CD4-positive, alpha-beta T cell (primary cell): ENCODE results near the gene KIF17. TPM values are rescaled to one million over a fixed set of nuclear protein-coding genes. Genes with fewer than 3 reads are reported as not detected.

Source experiments
- ATAC-seq: fragments of 200-7000 bp; cut with Tn5 transposase; one replicate; pipeline ENCODE4 v1.10.0; 2022; ENCODE audit warnings: mild to moderate bottlenecking; ENCODE audit not compliant: poor library complexity
- CTCF ChIA-PET: fragments of 350-600 bp; sonication (Branson Sonifier 250); formaldehyde crosslinking; loops from one replicate; lab custom pipeline; 2021; ENCODE audit warnings: antibody characterized with exemption, inconsistent platforms; lab: Charles Lee
- POLR2A ChIA-PET: fragments of 350-600 bp; sonication (Branson Sonifier 250); formaldehyde crosslinking; loops from one replicate; lab custom pipeline; 2021; ENCODE audit warnings: antibody characterized with exemption, inconsistent platforms; lab: Charles Lee
- DNase-seq, 14 experiments: peaks; one replicate each; pipeline ENCODE4 v3.0.0-alpha.2; 2013 to 2020; ENCODE audit warnings: mixed read lengths in 2 of 14
- H3K27ac ChIP-seq, 2 donors: one replicate each; pipeline versions ENCODE4 v1.5.1 to v1.7.0; 2013; ENCODE audit warnings: low read length in 2 of 2, low read depth in 1 of 2, mild to moderate bottlenecking in 1 of 2
- H3K27me3 ChIP-seq, 2 experiments: 1 replicate in 1 of 2; 2 replicates in 1 of 2; pipeline versions ENCODE4 v1.6.1 to v1.7.0; 2013; ENCODE audit warnings: low read length in 2 of 2, control low read depth in 1 of 2, mild to moderate bottlenecking in 1 of 2, moderate library complexity in 1 of 2; ENCODE audit not compliant: insufficient read depth in 2 of 2, control insufficient read depth in 1 of 2
- H3K36me3 ChIP-seq: one replicate; pipeline ENCODE4 v1.6.1; 2013; ENCODE audit warnings: low read length, control low read depth; ENCODE audit not compliant: insufficient read depth
- H3K4me1 ChIP-seq: one replicate; pipeline ENCODE4 v1.6.1; 2013; ENCODE audit warnings: low read length, control low read depth; ENCODE audit not compliant: insufficient read depth
- H3K4me3 ChIP-seq: one replicate; pipeline ENCODE4 v1.5.1; 2013; ENCODE audit warnings: mild to moderate bottlenecking, low read length, moderate library complexity
- H3K9me3 ChIP-seq, 2 experiments: 1 replicate in 1 of 2; 2 replicates in 1 of 2; pipeline versions ENCODE4 v1.6.1 to v1.7.0; 2013; ENCODE audit warnings: low read length in 2 of 2, mild to moderate bottlenecking in 2 of 2, control low read depth in 1 of 2, moderate library complexity in 1 of 2; ENCODE audit not compliant: control insufficient read depth in 1 of 2, insufficient read depth in 1 of 2
- H3K27ac Mint-ChIP-seq: one replicate; pipeline ENCODE4 v1.8.0; 2020; ENCODE audit warnings: mixed read lengths
- H3K27me3 Mint-ChIP-seq: one replicate; pipeline ENCODE4 v1.8.0; 2021; ENCODE audit warnings: mixed read lengths
- H3K36me3 Mint-ChIP-seq: one replicate; pipeline ENCODE4 v1.8.0; 2021; ENCODE audit warnings: low read depth, mixed read lengths
- H3K4me1 Mint-ChIP-seq: one replicate; pipeline ENCODE4 v1.8.0; 2021; ENCODE audit warnings: low read depth, mixed read lengths
- H3K4me3 Mint-ChIP-seq: one replicate; pipeline ENCODE4 v1.8.0; 2020; ENCODE audit warnings: mild to moderate bottlenecking, mixed read lengths
- H3K9me3 Mint-ChIP-seq: one replicate; pipeline ENCODE4 v1.8.0; 2020; ENCODE audit warnings: mixed read lengths
- CTCF ChIP-seq: fragments of 200-600 bp; IDR thresholded peaks from one replicate; pipeline ENCODE4 v1.8.0; 2022; ENCODE audit warnings: antibody characterized with exemption, mild to moderate bottlenecking
- intact Hi-C, 2 experiments: fragments of 100-400 bp; cut with DNase I in 1 of 2; cut with micrococcal nuclease in 1 of 2; formaldehyde crosslinking; loops; one replicate each; pipeline versions ENCODE4 v1.15.1 to v1.9.0; 2023 to 2025; cut with DNase I, micrococcal nuclease
- total RNA-seq, 174 experiments: library from RNA in 2 of 174; stranded (reverse) in 2 of 174; gene quantifications; one replicate each; pipeline ENCODE4 v1.2.3 and lab custom pipeline; 2021 to 2026

The KIF17 gene
- total RNA-seq, 2 experiments from 2014 or later: not detected

GRCh38 chr1:20709868-20710267, 7.9 kb downstream of the KIF17 start:
- H3K27me3 Mint-ChIP-seq: peaks cover 7% of the 10 kb centered on the region
- no peak overlapping the region for H3K27ac Mint-ChIP-seq
- H3K4me1 ChIP-seq: no peaks in the 10 kb centered on the region
- ChIA-PET POLR2A (no interaction called here), CTCF (no interaction called here)
- H3K9me3 Mint-ChIP-seq: no peaks in the 10 kb centered on the region
- peaks cover 0 to 5% of the 10 kb centered on the region in 2 experiments for H3K9me3 ChIP-seq
- peaks cover 0 to 4% of the 10 kb centered on the region in 2 experiments for H3K27me3 ChIP-seq
- no peak overlapping the region for H3K4me3 ChIP-seq
- no peak for ATAC-seq
- no peak for TF ChIP-seq CTCF
- H3K27ac ChIP-seq: no peak overlapping the region
- H3K36me3 ChIP-seq: no peaks in the 10 kb centered on the region
- no peaks in the 10 kb centered on the region for H3K36me3 Mint-ChIP-seq
- no peak overlapping the region for H3K4me3 Mint-ChIP-seq
- intact Hi-C loops: no loop called here
- H3K4me1 Mint-ChIP-seq: no peaks in the 10 kb centered on the region
- no peak for DNase-seq

- DNase-seq (no peak), ATAC-seq (no peak)
- Mint-ChIP-seq H3K4me3 (no peak overlapping the region), H3K9me3 (no peaks in the 10 kb centered on the region), H3K36me3 (no peaks in the 10 kb centered on the region), H3K27ac (no peak overlapping the region), H3K27me3 (peaks cover 5% of the 10 kb centered on the region), H3K4me1 (no peaks in the 10 kb centered on the region)
- Histone ChIP-seq H3K27me3 (peaks cover 0 to 4% of the 10 kb centered on the region in 2 experiments), H3K4me3 (no peak overlapping the region), H3K4me1 (no peaks in the 10 kb centered on the region), H3K27ac (no peak overlapping the region), H3K9me3 (peaks cover 0 to 5% of the 10 kb centered on the region in 2 experiments), H3K36me3 (no peaks in the 10 kb centered on the region)
- ChIA-PET POLR2A (no interaction called here), CTCF (no interaction called here)
- intact Hi-C loops: no loop called here
- TF ChIP-seq CTCF: no peak
These were observed 8.9 kb downstream of the KIF17 start for GRCh38 chr1:20708891-20709290.

GRCh38 chr1:20708057-20708456, 9.8 kb downstream of the KIF17 start:
- Mint-ChIP-seq H3K27me3 (peaks cover 5% of the 10 kb centered on the region), H3K36me3 (no peaks in the 10 kb centered on the region), H3K27ac (no peak overlapping the region), H3K9me3 (no peaks in the 10 kb centered on the region), H3K4me1 (no peaks in the 10 kb centered on the region), H3K4me3 (no peak overlapping the region)
- intact Hi-C loops: no loop called here
- DNase-seq: no peak
- Histone ChIP-seq H3K27ac (no peak overlapping the region), H3K27me3 (peaks cover 0 to 4% of the 10 kb centered on the region in 2 experiments), H3K4me3 (no peak overlapping the region), H3K9me3 (peaks cover 0 to 5% of the 10 kb centered on the region in 2 experiments), H3K4me1 (no peaks in the 10 kb centered on the region), H3K36me3 (no peaks in the 10 kb centered on the region)
- no peak for TF ChIP-seq CTCF
- ChIA-PET CTCF (no interaction called here), POLR2A (no interaction called here)
- ATAC-seq: no peak
